Stimulated activated naive B cell treated with anti-CD40 and anti-IgM and Interleukin-4, amounts not matched to agents 10 μg/mL and 1 μg/mL and 100 μg/mL, for 72 hours (primary cell): ENCODE measurements around the gene VDAC1.
A peak's percentile ranks its signal among the peaks of the same experiment; 100 is the strongest.

Experiments
- ATAC-seq, 2 donors: fragments of 150-1000 bp; cut with Tn5 transposase; replicated peaks; 2 replicates each; pipeline ENCODE4 v1.10.0; 2021; ENCODE audit warnings: moderate library complexity in 1 of 2
- DNase-seq: peaks from one replicate; pipeline ENCODE4 v3.0.0; 2021
- H3K27ac Mint-ChIP-seq: one replicate; pipeline ENCODE4 v1.8.0; 2022; ENCODE audit warnings: mild to moderate bottlenecking, mixed read lengths
- H3K27me3 Mint-ChIP-seq, 2 donors: one replicate each; pipeline ENCODE4 v1.8.0; 2022; ENCODE audit warnings: mixed read lengths in 2 of 2
- H3K36me3 Mint-ChIP-seq, 2 donors: one replicate each; pipeline ENCODE4 v1.8.0; 2022; ENCODE audit warnings: mixed read lengths in 2 of 2, mild to moderate bottlenecking in 1 of 2
- H3K4me1 Mint-ChIP-seq, 2 donors: one replicate each; pipeline ENCODE4 v1.8.0; 2022; ENCODE audit warnings: mixed read lengths in 2 of 2, mild to moderate bottlenecking in 1 of 2
- H3K4me3 Mint-ChIP-seq, 2 donors: one replicate each; pipeline ENCODE4 v1.8.0; 2022; ENCODE audit warnings: mild to moderate bottlenecking in 2 of 2, mixed read lengths in 2 of 2, moderate library complexity in 1 of 2
- H3K9me3 Mint-ChIP-seq, 2 donors: one replicate each; pipeline ENCODE4 v1.8.0; 2022; ENCODE audit warnings: mixed read lengths in 2 of 2, mild to moderate bottlenecking in 1 of 2

VDAC1 gene

DNA sequence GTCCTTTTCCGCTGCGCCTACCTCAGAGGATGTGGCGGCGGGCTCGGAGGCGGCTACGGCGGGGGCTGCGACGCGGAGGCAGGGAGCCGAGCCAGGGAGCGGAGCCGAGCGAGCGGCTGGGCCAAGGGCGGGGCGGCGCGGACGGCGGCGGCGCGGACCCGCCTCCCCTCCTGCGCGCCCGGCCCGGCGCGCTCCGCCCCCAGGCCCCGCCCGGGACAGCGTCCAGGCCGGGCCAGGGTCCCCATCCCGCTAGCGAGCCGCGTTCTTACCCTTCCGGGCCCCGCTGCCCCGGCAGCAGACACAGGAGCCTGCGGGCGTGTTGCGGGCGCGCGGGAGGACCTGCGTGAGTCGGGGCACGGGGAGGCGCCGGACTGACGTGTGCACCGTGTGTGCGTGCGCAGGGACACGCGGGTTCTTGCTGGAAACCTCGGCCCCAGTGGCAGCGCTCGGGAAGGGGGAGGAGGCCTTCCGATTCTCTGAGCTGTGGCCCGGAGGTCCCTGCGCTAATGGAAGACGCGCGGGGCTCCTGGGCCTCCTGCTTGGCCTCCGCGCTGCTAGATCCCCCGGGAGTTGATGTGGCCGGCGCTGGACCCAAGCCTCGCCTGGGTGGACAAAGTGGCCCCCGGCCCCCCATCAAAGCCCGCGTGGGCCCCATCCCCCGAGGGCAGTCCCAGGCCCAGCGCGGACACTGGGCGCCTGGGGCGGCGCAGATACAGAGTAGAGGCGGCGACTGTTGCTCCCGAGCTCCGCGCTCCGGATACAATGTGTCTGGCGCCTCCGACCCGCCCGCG, at the start of gene VDAC1:
Gene VDAC1 (minus strand): TSS at position 350 of the 791 bp plus-strand sequence. CDS start 11,963 bp downstream, outside the sequence.
- no peaks in the 10 kb centered on the region for H3K9me3 Mint-ChIP-seq
- H3K27ac Mint-ChIP-seq, result peak within 1 kb of the TSS; percentile 97
- DNase-seq, result peak; percentile 81
- H3K27me3 Mint-ChIP-seq, result no peaks in the 10 kb centered on the region
- H3K36me3 Mint-ChIP-seq, result peaks cover 24 to 36% of the 10 kb centered on the region in 2 donors
- ATAC-seq, result peak; percentile 75 to 85
- H3K4me3 Mint-ChIP-seq, result peak within 1 kb of the TSS; percentile 91
- H3K4me1 Mint-ChIP-seq, result peaks cover 29 to 44% of the 10 kb centered on the region in 2 donors

DNA sequence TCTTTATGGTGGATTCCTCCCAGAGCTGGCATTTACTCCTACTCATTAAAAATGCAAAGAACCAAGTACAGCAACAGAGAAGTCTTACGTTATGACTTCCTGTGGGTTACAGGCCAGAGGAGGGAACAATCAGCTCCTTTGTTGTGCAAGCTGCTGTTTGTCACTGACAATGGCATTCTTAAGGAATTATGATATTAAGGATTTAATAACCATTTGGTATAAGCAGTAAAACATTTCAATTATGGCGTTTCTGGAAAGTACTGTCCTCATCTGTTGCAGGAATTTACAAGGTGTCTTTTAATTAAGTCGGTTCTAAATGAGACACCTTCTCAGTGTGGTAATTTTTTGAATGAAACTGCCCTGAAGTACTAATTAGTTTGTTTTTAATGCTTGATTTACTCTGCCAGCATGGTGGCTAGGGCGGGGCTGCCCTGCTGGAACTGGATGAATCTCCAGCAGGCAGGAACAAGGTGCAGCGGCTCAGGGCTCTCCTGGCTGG, 49.1 kb upstream of the VDAC1 start:
- ATAC-seq (peak in 1 of 2 donors; percentile 59), DNase-seq (no peak)
- Mint-ChIP-seq H3K27ac (no peak overlapping the region), H3K36me3 (no peaks in the 10 kb centered on the region), H3K9me3 (no peaks in the 10 kb centered on the region), H3K4me1 (peaks cover 6 to 16% of the 10 kb centered on the region in 2 donors), H3K27me3 (no peaks in the 10 kb centered on the region), H3K4me3 (no peak overlapping the region)

DNA sequence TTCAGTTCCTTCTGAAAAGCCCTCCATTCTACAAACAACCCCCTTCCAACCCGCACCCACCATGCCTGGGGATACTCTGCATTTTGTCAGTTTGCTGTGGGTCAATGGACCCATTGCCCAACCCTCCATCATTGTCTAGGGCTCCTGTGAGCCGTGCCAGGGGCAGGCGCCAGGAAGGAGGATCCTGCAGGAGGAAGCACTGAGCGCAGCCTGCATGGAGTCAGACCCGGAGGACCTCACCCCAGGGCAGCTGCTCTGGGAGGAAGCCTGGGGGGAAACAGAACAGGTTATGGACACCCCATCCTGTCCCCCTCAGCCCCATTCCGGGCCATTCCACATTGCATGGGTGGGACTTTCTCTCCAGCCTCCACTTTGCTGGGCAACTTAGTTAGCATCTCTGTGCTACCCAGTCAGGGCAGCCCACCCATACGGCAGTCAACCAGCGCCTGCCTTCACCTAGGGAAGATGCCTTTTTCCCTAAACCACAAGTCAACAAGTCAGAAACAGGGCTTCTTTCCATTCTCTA, 48.6 kb upstream of the VDAC1 start:
- ATAC-seq (peak in 1 of 2 donors; percentile 16), DNase-seq (no peak)
- Mint-ChIP-seq H3K36me3 (no peaks in the 10 kb centered on the region), H3K9me3 (no peaks in the 10 kb centered on the region), H3K4me3 (no peak overlapping the region), H3K4me1 (peaks cover 6 to 16% of the 10 kb centered on the region in 2 donors), H3K27me3 (no peaks in the 10 kb centered on the region), H3K27ac (no peak overlapping the region)

DNA sequence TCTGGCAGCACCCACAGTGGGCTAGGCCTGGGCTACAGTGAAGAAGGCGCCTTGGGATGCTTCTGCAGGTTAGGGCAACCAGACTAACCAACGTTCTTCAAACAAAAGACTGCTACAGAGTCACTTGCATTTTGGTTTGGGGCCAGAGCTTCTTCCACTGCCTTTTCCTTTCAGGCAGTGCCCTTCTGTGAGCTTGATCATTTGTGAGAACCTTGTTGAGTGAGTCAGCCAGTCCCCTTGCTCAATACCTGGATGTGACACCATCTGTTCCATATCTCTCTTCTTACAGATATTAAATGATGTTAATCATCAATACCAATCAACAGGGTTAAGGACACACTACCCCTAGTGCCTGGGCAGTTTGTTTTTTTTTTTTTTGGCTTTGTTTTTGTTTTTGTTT, 46.5 kb upstream of the VDAC1 start:
- Mint-ChIP-seq H3K4me1 (peaks cover 6 to 16% of the 10 kb centered on the region in 2 donors), H3K9me3 (no peaks in the 10 kb centered on the region), H3K4me3 (no peak overlapping the region), H3K27me3 (no peaks in the 10 kb centered on the region), H3K36me3 (no peaks in the 10 kb centered on the region), H3K27ac (no peak overlapping the region)
- ATAC-seq, result no peak
- DNase-seq, result no peak

GRCh38 chr5:134048864-134049263, 44.1 kb upstream of the VDAC1 start:
- Mint-ChIP-seq H3K4me1 (peaks cover 5 to 9% of the 10 kb centered on the region in 2 donors), H3K27ac (no peak overlapping the region), H3K9me3 (no peaks in the 10 kb centered on the region), H3K4me3 (no peak overlapping the region), H3K36me3 (no peaks in the 10 kb centered on the region), H3K27me3 (no peaks in the 10 kb centered on the region)
- ATAC-seq (no peak), DNase-seq (no peak)

DNA sequence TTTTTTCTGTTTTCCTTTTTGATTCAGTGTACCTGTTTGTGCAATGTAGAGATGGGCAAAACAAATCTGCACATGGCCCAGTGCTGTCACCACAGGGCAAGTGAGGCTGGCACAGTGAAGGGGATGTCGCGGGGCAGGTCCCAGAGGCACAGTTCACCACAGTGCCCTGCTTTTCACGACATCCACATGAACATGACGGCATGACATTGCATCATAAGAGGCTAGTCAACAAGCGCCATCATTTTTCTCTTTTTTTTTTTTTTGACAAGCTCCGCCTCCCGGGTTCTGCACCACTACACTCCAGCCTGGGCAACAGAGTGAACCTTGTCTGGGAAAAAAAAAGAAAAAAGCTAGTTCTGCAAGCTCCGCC, 42.9 kb upstream of the VDAC1 start:
- no peaks in the 10 kb centered on the region for H3K27me3 Mint-ChIP-seq

DNA sequence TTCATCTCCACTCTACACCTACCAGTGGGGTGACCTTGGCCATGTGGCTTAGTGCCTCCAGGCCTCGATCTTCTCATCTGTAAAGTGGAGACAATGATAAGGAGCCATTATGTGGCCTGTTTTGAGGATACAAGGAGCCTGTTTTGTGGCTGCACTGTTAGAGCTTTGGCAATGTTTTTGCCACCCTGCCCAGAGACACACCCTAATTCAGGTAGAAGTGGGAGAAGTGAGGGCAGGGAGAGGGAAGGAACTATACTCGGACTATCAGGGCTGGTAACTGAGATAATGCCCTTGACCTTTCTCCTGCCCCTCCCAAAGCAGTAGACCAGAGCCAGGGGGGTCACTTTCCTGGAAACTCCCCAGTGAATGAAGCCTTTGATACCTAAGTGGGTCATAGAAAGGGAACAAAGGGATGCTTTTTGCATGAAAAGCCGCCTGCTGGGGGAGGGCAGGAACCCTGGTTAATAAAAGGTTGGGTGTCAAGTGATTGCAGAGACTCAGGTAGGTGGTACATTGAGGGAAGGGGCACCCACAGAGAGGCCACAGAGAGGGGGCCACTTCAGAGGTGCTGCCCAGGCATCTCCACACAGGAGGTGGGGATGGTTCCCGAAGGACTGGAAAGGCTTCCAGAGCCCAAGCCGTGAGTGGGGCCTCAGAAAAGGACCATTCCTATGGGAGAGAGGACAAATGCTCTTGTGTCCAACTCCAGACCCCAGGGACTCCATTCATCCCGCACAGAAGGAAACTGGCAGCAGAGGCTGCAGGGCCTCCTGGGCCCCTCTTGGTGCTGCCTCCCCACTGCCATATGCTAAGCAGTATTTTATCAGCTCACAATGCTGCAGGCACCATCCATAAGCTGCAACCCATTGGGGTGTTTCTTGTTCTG, 42.3 kb upstream of the VDAC1 start:
- H3K4me1 Mint-ChIP-seq, result no peaks in the 10 kb centered on the region
- H3K4me3 Mint-ChIP-seq, result no peak overlapping the region
- no peak overlapping the region for H3K27ac Mint-ChIP-seq
- ATAC-seq (no peak), DNase-seq (no peak)
- no peaks in the 10 kb centered on the region for H3K9me3 Mint-ChIP-seq
- H3K27me3 Mint-ChIP-seq, result no peaks in the 10 kb centered on the region
- H3K36me3 Mint-ChIP-seq, result no peaks in the 10 kb centered on the region

More for the DNA sequence above, 42.9 kb upstream of the VDAC1 start:
- no peaks in the 10 kb centered on the region for H3K36me3 Mint-ChIP-seq
- H3K27ac Mint-ChIP-seq, result no peak overlapping the region
- H3K4me3 Mint-ChIP-seq, result no peak overlapping the region
- no peaks in the 10 kb centered on the region for H3K4me1 Mint-ChIP-seq
- no peaks in the 10 kb centered on the region for H3K9me3 Mint-ChIP-seq
- ATAC-seq (no peak), DNase-seq (no peak)

GRCh38 chr5:134046330-134046729, 41.6 kb upstream of the VDAC1 start:
- H3K9me3 Mint-ChIP-seq, result no peaks in the 10 kb centered on the region
- no peaks in the 10 kb centered on the region for H3K27me3 Mint-ChIP-seq
- H3K27ac Mint-ChIP-seq, result no peak overlapping the region
- ATAC-seq (no peak), DNase-seq (no peak)
- H3K4me1 Mint-ChIP-seq, result no peaks in the 10 kb centered on the region
- no peaks in the 10 kb centered on the region for H3K36me3 Mint-ChIP-seq
- no peak overlapping the region for H3K4me3 Mint-ChIP-seq

GRCh38 chr5:134043793-134044792, 39.3 kb upstream of the VDAC1 start:
- H3K36me3 Mint-ChIP-seq, result no peaks in the 10 kb centered on the region
- no peaks in the 10 kb centered on the region for H3K9me3 Mint-ChIP-seq
- peak overlapping the region; percentile 70 for H3K27ac Mint-ChIP-seq
- H3K4me3 Mint-ChIP-seq, result no peak overlapping the region
- no peak for ATAC-seq
- DNase-seq, result no peak
- H3K4me1 Mint-ChIP-seq, result peaks cover 2 to 7% of the 10 kb centered on the region in 2 donors
- H3K27me3 Mint-ChIP-seq, result no peaks in the 10 kb centered on the region

DNA sequence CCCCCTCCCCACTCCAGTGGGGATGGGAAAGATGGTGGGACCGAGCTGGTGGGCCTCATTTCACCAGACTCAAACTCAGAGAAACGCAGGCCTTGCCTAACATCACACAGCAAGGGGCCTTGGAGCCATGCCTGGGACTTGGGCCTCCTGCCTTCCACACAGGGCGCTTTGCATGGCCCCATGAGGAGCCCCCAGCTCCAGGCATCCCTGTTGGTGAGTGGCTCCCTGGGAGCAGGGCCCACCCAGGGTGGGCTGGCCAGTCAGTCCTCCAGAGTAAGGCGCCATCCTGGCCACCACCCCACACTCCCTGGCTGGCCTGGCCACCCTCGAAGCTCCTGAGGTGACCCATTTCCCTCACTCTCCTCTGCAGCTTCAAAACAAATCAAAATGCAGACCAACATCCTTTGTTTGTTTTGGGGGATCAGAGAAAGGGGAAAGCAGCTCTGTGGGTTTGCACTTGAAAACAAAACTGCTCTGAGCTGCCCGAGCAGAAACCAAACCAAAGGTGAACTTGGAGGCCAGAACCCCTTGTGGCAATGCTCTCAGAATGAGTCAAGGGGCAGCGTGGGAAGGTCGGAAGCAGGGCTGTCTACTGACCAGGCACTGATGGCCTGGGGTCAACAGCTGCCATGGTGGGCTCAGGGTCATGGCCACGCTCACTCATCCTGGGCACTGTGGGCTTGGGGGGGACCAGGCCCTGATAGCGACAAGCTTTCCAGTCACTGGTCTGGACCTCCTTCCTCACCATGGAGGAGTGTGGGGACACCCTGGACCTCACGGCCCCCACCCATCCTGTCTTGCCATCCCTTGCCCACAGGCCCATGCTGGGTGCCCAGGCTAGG, 37.0 kb upstream of the VDAC1 start:
- no peaks in the 10 kb centered on the region for H3K36me3 Mint-ChIP-seq
- no peak overlapping the region for H3K4me3 Mint-ChIP-seq
- ATAC-seq, result no peak

DNA sequence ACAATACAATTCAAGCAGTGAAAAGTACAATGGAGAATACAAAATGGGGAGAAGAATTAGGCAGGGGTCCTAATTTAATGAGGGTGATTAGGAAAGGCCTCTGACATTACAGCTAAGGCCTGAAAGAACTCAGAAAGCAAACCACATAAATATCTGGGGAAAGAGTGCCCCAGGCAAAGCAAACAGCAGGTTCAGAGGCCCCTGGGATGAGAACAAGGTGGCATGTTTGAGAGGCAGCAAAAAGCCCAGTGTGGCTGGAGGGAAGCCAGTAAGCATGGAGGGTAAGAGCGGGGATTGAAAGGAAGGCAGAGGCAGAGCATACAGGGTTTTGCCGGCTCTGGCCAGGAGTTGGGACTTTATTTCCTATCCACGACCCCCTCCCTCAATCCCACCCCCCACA, 33.4 kb upstream of the VDAC1 start:
- Mint-ChIP-seq H3K9me3 (no peaks in the 10 kb centered on the region), H3K4me1 (peaks cover 2 to 7% of the 10 kb centered on the region in 2 donors), H3K36me3 (no peaks in the 10 kb centered on the region), H3K4me3 (no peak overlapping the region), H3K27ac (no peak overlapping the region), H3K27me3 (no peaks in the 10 kb centered on the region)
- no peak for ATAC-seq
- no peak for DNase-seq

More for the DNA sequence above, 37.0 kb upstream of the VDAC1 start:
- Mint-ChIP-seq H3K27me3 (no peaks in the 10 kb centered on the region), H3K4me1 (peaks cover 2 to 7% of the 10 kb centered on the region in 2 donors), H3K9me3 (no peaks in the 10 kb centered on the region), H3K27ac (no peak overlapping the region)
- DNase-seq, result no peak

DNA sequence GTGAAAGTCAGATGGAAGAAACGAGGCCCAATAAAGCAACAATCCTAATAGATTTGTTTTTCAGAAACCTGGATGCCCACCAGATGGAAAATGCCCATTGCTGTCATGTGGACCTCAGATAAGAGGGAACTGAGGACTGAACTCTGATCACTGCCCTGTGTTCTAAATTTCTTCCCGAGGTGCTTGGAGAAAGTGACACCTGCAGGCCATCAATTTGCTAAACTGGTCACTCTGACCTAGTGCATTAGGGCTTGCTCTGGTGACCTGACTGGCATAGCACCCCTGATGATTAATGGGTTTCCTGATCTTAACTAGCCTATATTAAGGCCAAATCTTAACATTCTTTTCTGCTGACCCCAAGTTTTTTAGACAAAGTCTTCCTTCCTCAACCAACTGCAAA, 32.4 kb upstream of the VDAC1 start:
- DNase-seq, result no peak
- ATAC-seq, result no peak
- Mint-ChIP-seq H3K36me3 (no peaks in the 10 kb centered on the region), H3K9me3 (no peaks in the 10 kb centered on the region), H3K4me3 (no peak overlapping the region), H3K27ac (no peak overlapping the region), H3K4me1 (peaks cover 8 to 14% of the 10 kb centered on the region in 2 donors), H3K27me3 (no peaks in the 10 kb centered on the region)

DNA sequence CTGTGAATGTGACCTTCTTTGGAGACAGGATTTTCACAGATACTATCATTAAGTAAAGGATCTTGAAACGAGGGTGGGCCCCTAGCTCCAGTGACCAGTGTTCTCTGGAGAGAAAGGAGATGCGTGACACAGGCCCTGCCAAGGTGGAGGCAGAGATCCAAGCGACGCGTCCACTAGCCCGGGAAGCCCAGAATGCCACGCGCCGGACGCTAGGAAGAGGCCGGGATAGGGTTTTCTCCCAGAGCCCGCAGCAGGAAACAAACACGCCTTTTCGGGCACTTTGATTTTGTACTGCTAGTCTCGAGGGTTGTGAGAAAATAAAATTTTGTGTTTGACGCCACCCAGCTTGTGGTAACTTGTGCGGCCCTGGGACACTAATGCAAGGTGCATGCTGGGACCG, 29.6 kb upstream of the VDAC1 start:
- Mint-ChIP-seq H3K4me3 (no peak overlapping the region), H3K4me1 (peaks cover 17 to 28% of the 10 kb centered on the region in 2 donors), H3K27me3 (no peaks in the 10 kb centered on the region), H3K36me3 (no peaks in the 10 kb centered on the region), H3K27ac (no peak overlapping the region), H3K9me3 (no peaks in the 10 kb centered on the region)
- no peak for DNase-seq
- no peak for ATAC-seq
